ENCODE results near the gene TAOK1.
"Not testable (repeated sequence)": the region's sequence is repeated elsewhere in the genome, so short reads cannot be mapped to it uniquely, and the experiment has no call there.

TAOK1 gene

DNA sequence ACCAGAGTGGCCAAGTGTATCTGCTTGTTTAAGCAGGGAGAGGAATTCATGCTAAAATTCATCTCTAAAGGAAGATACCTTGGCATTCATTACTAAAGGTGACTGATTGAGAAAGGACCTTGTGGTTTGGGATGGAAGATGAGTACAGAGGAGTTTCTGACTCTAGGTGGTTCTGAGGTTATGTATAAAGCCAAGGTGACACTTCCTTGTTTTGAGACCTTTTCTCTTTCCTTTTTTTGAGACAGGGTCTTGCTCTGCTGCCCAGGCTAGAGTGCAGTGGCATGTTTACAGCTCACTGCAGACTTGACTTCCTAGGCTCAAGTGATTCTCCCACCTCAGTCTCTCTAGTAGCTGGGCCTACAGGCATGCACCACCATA is 167.6 kb downstream of the TAOK1 start:
- POLR2A ChIA-PET (ENCODE audit: low non-redundant PET), result no interaction called here
- CTCF ChIA-PET, result interaction anchor here (1.6 kb wide), 1 partner anchor 188 kb away, joined by 3 read pairs; no protein-coding TSS in a partner anchor
- H3K27ac ChIP-seq, result no peak overlapping the region
- TF ChIP-seq, protein P1, sequence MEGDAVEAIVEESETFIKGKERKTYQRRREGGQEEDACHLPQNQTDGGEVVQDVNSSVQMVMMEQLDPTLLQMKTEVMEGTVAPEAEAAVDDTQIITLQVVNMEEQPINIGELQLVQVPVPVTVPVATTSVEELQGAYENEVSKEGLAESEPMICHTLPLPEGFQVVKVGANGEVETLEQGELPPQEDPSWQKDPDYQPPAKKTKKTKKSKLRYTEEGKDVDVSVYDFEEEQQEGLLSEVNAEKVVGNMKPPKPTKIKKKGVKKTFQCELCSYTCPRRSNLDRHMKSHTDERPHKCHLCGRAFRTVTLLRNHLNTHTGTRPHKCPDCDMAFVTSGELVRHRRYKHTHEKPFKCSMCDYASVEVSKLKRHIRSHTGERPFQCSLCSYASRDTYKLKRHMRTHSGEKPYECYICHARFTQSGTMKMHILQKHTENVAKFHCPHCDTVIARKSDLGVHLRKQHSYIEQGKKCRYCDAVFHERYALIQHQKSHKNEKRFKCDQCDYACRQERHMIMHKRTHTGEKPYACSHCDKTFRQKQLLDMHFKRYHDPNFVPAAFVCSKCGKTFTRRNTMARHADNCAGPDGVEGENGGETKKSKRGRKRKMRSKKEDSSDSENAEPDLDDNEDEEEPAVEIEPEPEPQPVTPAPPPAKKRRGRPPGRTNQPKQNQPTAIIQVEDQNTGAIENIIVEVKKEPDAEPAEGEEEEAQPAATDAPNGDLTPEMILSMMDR (conservative IDR thresholded peaks at IDR 0.05; ENCODE audit: low read depth), result no peak
- no peak for DNase-seq (ENCODE audit: low spot score)

DNA sequence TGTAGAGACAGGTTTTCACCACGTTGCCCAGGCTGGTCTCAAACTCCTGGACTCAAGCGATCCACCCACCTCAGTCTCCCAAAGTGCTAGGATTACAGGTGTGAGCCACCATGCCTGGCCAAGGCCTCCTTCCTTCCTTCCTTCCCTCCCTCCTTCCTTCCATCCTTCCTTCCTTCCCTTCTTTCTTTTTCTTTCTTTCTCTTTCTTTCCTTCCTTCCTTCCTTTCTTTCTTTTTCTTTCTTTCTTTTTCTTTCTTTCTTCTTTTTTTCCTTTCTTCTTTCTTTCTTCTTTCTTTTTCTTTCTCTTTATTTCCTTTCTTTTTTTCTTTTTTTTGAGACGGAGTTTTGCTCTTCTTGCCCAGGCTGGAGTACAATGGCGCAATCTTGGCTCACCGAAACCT is 168.0 kb downstream of the TAOK1 start:
- H3K27ac ChIP-seq; POLR2A ChIA-PET (ENCODE audit: low non-redundant PET): not testable (repeated sequence)
- CTCF ChIA-PET, result interaction anchor here (1.6 kb wide), 1 partner anchor 188 kb away, joined by 3 read pairs; no protein-coding TSS in a partner anchor

DNA sequence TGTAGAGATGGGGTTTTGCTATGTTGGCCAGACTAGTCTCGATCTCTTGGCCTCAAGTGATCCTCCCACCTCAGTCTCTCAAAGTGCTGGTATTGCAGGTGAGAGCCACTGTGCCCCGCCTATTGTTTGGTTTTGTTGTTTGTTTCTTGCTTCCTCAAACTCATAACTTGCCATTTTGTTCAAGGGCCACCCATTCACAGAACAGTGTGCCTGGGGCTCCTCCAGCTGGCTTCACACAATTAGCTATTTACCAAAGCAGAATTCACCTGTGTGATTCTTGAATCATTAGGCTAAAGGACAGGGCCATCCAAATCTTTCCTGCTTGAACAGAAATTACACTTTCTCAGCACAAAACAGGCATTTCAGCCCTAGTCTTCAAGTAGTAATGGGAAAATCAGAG is 169.5 kb downstream of the TAOK1 start:
- POLR2A ChIA-PET (ENCODE audit: low non-redundant PET), result no interaction called here
- DNase-seq (ENCODE audit: low spot score), result no peak
- no peak overlapping the region for H3K27ac ChIP-seq
- CTCF ChIA-PET, result no interaction called here
- TF ChIP-seq, protein P1 (conservative IDR thresholded peaks at IDR 0.05; ENCODE audit: low read depth), result no peak

More for the DNA sequence above, 168.0 kb downstream of the TAOK1 start:
- not testable (repeated sequence) for DNase-seq (ENCODE audit: low spot score)

DNA sequence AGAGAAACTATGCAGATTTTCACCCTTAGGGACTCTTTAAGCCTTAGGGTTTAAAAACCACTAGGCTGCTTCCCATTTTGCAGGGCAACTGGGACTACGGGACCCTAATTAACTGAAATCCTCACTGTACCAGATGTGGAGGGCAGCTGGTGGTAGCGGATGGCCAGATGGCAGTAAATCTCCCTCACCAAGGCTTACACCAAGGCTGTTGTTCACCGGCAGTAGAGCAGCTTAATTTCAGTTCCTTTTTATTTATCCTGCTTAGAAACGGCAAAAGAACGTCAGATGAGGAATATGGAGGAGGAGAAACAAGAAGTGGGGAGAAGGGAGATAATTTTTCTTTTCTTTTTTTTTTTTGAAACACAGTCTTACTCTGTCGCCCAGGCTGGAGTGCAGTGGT is 170.2 kb downstream of the TAOK1 start:
- TF ChIP-seq, protein P1 (conservative IDR thresholded peaks at IDR 0.05; ENCODE audit: low read depth), result no peak
- DNase-seq (ENCODE audit: low spot score), result no peak
- CTCF ChIA-PET, result interaction anchor here (0.6 kb wide), 1 partner anchor 190 kb away, joined by 3 read pairs; no protein-coding TSS in a partner anchor
- POLR2A ChIA-PET (ENCODE audit: low non-redundant PET), result no interaction called here
- no peak overlapping the region for H3K27ac ChIP-seq

DNA sequence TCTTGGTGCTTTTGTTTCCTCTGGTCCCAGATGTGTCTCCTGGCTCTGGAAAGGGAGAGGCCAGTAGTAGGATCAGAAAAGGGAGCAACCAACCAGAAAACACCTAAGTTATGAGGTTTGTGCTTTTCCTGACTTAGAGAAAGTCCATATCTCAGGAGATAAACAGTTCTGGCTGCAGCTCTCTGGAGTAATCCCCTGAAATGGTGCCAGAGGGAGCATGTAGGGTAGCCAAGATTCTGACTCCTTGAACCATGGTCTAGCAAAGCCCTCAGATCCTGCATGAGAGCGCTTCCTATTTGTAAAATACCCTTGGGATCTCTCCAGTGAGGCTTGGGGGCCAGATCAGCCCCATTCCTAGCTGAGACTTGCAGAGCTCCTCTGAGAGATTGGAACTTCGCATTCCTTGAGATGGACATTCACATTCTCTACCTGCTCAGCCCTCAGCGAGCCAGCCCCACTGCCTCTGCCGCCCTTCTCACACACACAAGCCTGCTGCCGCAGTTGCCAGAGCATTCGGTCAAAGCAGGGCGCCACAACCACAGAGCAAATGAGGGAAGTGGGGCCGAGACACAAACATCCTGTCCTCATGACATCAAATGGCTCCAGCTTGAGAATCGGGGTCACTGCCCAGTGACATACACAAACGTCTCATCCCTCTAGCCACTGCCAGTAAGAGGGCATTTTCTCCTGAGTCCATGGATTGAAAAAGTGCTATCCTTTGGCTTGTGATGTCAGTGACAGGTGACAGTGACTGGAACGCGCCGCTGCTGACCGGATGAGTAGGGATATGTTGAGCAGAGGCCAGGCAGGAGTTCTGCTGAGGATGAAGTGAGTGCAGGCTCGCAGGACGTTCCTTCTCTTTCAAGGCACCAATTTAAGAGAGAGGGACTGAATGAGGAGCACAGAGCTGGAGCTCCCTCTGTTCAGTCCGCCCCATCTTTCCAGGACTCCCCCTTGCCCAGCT is 171.7 kb downstream of the TAOK1 start:
- TF ChIP-seq, protein P1 (conservative IDR thresholded peaks at IDR 0.05; ENCODE audit: low read depth), result no peak
- ChIA-PET POLR2A (ENCODE audit: low non-redundant PET) (no interaction called here), CTCF (interaction anchor here (0.5 to 0.7 kb wide), 3 partner anchors 8 to 83 kb away, joined by 3 to 4 read pairs (median 3); no protein-coding TSS in a partner anchor)
- H3K27ac ChIP-seq, result no peak overlapping the region
- no peak for DNase-seq (ENCODE audit: low spot score)

DNA sequence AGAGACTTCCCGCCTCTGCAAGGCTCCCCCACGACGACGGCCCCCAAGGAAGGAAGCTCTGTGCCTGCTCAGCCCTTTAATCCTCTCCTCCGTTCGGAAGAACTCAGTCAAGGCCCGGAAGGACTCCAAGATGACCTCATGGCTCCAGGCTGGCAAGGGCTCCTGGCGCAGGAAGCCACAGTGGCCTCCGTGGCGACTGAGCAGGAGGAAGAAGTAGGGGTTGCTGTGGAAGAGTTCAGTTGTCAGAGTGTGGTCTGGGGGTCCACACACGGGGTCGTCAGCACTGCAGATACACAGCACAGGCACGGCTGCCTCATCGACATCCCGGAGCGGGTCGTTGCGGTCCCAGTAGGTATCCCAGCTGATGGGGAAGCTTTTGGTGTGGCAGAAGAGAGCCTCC is 172.5 kb downstream of the TAOK1 start:
- H3K27ac ChIP-seq, result no peak overlapping the region
- no peak for DNase-seq (ENCODE audit: low spot score)
- POLR2A ChIA-PET (ENCODE audit: low non-redundant PET), result no interaction called here
- CTCF ChIA-PET, result interaction anchor here (0.7 kb wide), 1 partner anchor 10 kb away, joined by 3 read pairs; no protein-coding TSS in a partner anchor
- TF ChIP-seq, protein P1 (conservative IDR thresholded peaks at IDR 0.05; ENCODE audit: low read depth), result no peak

DNA sequence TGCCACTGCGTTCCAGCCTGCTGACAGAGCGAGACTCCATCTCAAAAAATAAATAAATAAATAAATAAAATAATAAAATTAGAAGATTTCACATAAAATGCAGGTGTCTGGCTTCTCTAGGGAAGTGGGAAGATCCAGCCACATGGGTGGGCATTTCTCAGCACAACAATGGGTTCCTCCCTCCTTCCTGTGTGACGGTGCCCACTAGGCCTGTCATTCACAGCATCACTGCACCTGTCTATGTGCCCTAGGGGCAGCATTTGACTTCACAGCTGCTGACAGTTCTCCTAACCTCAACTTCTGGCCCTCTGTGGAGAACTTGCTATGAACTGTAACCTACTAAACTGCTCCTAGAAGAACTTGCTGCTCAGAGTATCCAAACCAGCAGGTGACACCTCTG is 173.7 kb downstream of the TAOK1 start:
- POLR2A ChIA-PET (ENCODE audit: low non-redundant PET), result no interaction called here
- CTCF ChIA-PET, result interaction anchor here (0.6 kb wide), 1 partner anchor 60 kb away, joined by 5 read pairs; no protein-coding TSS in a partner anchor
- DNase-seq (ENCODE audit: low spot score), result no peak
- H3K27ac ChIP-seq, result no peak overlapping the region
- TF ChIP-seq, protein P1 (conservative IDR thresholded peaks at IDR 0.05; ENCODE audit: low read depth), result no peak

All from RWPE1 (cell line).